ENCODE data around the gene BPIFB2.

Gene BPIFB2

GRCh38 chr20:33020278-33021161, 13.0 kb downstream of the BPIFB2 start:
- no peak for DNase-seq (ENCODE audit: low read depth, low spot score)

GRCh38 chr20:33021879-33022278, 14.4 kb downstream of the BPIFB2 start:
- no peak for DNase-seq (ENCODE audit: low read depth, low spot score)

- no peak for DNase-seq (ENCODE audit: low read depth, low spot score)
These were observed 14.8 kb downstream of the BPIFB2 start for GRCh38 chr20:33022289-33022688.

GRCh38 chr20:33022694-33023438, 15.4 kb downstream of the BPIFB2 start:
- no peak for DNase-seq (ENCODE audit: low read depth, low spot score)

- DNase-seq (ENCODE audit: low read depth, low spot score) = no peak
These were observed 16.1 kb downstream of the BPIFB2 start for GRCh38 chr20:33023439-33024242.

- DNase-seq (ENCODE audit: low read depth, low spot score) = no peak
These were observed 16.7 kb downstream of the BPIFB2 start for GRCh38 chr20:33024243-33024560.

GRCh38 chr20:33024609-33025317, 17.3 kb downstream of the BPIFB2 start:
- no peak for DNase-seq (ENCODE audit: low read depth, low spot score)

- DNase-seq (ENCODE audit: low read depth, low spot score) = no peak
These were observed 17.9 kb downstream of the BPIFB2 start for GRCh38 chr20:33025318-33025876.

GRCh38 chr20:33026072-33026778, 18.7 kb downstream of the BPIFB2 start:
- DNase-seq (ENCODE audit: low read depth, low spot score) = no peak

GRCh38 chr20:33026779-33027759, 19.6 kb downstream of the BPIFB2 start:
- DNase-seq (ENCODE audit: low read depth, low spot score) = no peak

GRCh38 chr20:33027769-33028751, 20.6 kb downstream of the BPIFB2 start:
- no peak for DNase-seq (ENCODE audit: low read depth, low spot score)

- no peak for DNase-seq (ENCODE audit: low read depth, low spot score)
These were observed 21.4 kb downstream of the BPIFB2 start for GRCh38 chr20:33028875-33029274.

GRCh38 chr20:33030076-33030475, 22.6 kb downstream of the BPIFB2 start:
- DNase-seq (ENCODE audit: low read depth, low spot score) = no peak

GRCh38 chr20:33030569-33030968, 23.1 kb downstream of the BPIFB2 start:
- no peak for DNase-seq (ENCODE audit: low read depth, low spot score)

GRCh38 chr20:33031531-33031930, 24.0 kb downstream of the BPIFB2 start, which contains the start of gene BPIFB6:
Gene BPIFB6 (plus strand): TSS chr20:33031648. CDS start chr20:33031648, 0 bp downstream.
- no peak for DNase-seq (ENCODE audit: low read depth, low spot score)

- DNase-seq (ENCODE audit: low read depth, low spot score) = no peak
These were observed 25.1 kb downstream of the BPIFB2 start for GRCh38 chr20:33032555-33032954.

- DNase-seq (ENCODE audit: low read depth, low spot score) = no peak
These were observed 25.9 kb downstream of the BPIFB2 start for GRCh38 chr20:33033381-33033780.

- no peak for DNase-seq (ENCODE audit: low read depth, low spot score)
These were observed 26.6 kb downstream of the BPIFB2 start for GRCh38 chr20:33034115-33034514.

Data from ELF-1 (cell line).